Glutamatergic neuron (in vitro differentiated cells): ENCODE results near the gene TNRC6A. TPM values are rescaled to one million over a fixed set of nuclear protein-coding genes. Genes with fewer than 3 reads are reported as not detected.

Source experiments
- DNase-seq: peaks from one replicate; pipeline ENCODE4 v3.0.0; 2022
- H3K27ac Mint-ChIP-seq: one replicate; pipeline ENCODE4 v1.8.0; 2020; ENCODE audit warnings: mild to moderate bottlenecking, mixed read lengths, inconsistent platforms; ENCODE audit not compliant: unreplicated experiment
- H3K27me3 Mint-ChIP-seq: one replicate; pipeline ENCODE4 v1.8.0; 2020; ENCODE audit warnings: mild to moderate bottlenecking, moderate library complexity, mixed read lengths, inconsistent platforms; ENCODE audit not compliant: unreplicated experiment
- H3K36me3 Mint-ChIP-seq: one replicate; pipeline ENCODE4 v1.8.0; 2020; ENCODE audit warnings: mild to moderate bottlenecking, mixed read lengths, inconsistent platforms; ENCODE audit not compliant: unreplicated experiment
- H3K4me1 Mint-ChIP-seq: one replicate; pipeline ENCODE4 v1.8.0; 2020; ENCODE audit warnings: mild to moderate bottlenecking, low read depth, mixed read lengths, inconsistent platforms; ENCODE audit not compliant: unreplicated experiment
- H3K4me3 Mint-ChIP-seq: one replicate; pipeline ENCODE4 v1.8.0; 2020; ENCODE audit warnings: mild to moderate bottlenecking, mixed read lengths, inconsistent platforms; ENCODE audit not compliant: unreplicated experiment
- H3K9me3 Mint-ChIP-seq: one replicate; pipeline ENCODE4 v1.8.0; 2020; ENCODE audit warnings: mild to moderate bottlenecking, moderate library complexity, mixed read lengths, inconsistent platforms; ENCODE audit not compliant: unreplicated experiment
- CTCF ChIP-seq: fragments of 200-600 bp; sonication (generic); IDR thresholded peaks from one replicate; pipeline ENCODE4 v1.5.0; 2021; ENCODE audit not compliant: partially characterized antibody, unreplicated experiment
- total RNA-seq: library from RNA; stranded (reverse); fragmentation: NEBNext Ultra II Directional; extraction: Animal tissue kit (Norgen Biotek cat#: 25700); gene quantifications from one replicate; pipeline ENCODE4 v1.2.1, GENCODE V29; 2021; ENCODE audit not compliant: unreplicated experiment

TNRC6A gene
- total RNA-seq, 1 donor from 2014 or later: 91.6 TPM

- DNase-seq: no peak
- Mint-ChIP-seq H3K9me3 (peaks cover under 1% of the 10 kb centered on the region), H3K36me3 (no peaks in the 10 kb centered on the region), H3K4me1 (no peaks in the 10 kb centered on the region), H3K27ac (no peak overlapping the region), H3K27me3 (peaks cover 2% of the 10 kb centered on the region), H3K4me3 (no peak overlapping the region)
- TF ChIP-seq CTCF: no peak
These were observed 121.0 kb downstream of the TNRC6A start for GRCh38 chr16:24850289-24850938.

- no peaks in the 10 kb centered on the region for H3K4me1 Mint-ChIP-seq
- DNase-seq: no peak
- no peak for TF ChIP-seq CTCF
- no peak overlapping the region for H3K27ac Mint-ChIP-seq
- H3K36me3 Mint-ChIP-seq: no peaks in the 10 kb centered on the region
- peaks cover 2% of the 10 kb centered on the region for H3K27me3 Mint-ChIP-seq
- no peaks in the 10 kb centered on the region for H3K9me3 Mint-ChIP-seq
- H3K4me3 Mint-ChIP-seq: no peak overlapping the region
These were observed 122.2 kb downstream of the TNRC6A start for GRCh38 chr16:24851700-24852099.

- H3K27me3 Mint-ChIP-seq: peaks cover under 1% of the 10 kb centered on the region
- no peaks in the 10 kb centered on the region for H3K4me1 Mint-ChIP-seq
- no peaks in the 10 kb centered on the region for H3K9me3 Mint-ChIP-seq
- no peak overlapping the region for H3K27ac Mint-ChIP-seq
- TF ChIP-seq CTCF: no peak
- DNase-seq: no peak
- H3K36me3 Mint-ChIP-seq: no peaks in the 10 kb centered on the region
- H3K4me3 Mint-ChIP-seq: no peak overlapping the region
These were observed 122.8 kb downstream of the TNRC6A start for GRCh38 chr16:24852281-24852721.

GRCh38 chr16:24853169-24853824 is 123.8 kb downstream of the TNRC6A start:
- DNase-seq: no peak
- no peaks in the 10 kb centered on the region for H3K36me3 Mint-ChIP-seq
- H3K27me3 Mint-ChIP-seq: no peaks in the 10 kb centered on the region
- no peaks in the 10 kb centered on the region for H3K9me3 Mint-ChIP-seq
- H3K4me3 Mint-ChIP-seq: no peak overlapping the region
- H3K4me1 Mint-ChIP-seq: no peaks in the 10 kb centered on the region
- no peak for TF ChIP-seq CTCF
- no peak overlapping the region for H3K27ac Mint-ChIP-seq

GRCh38 chr16:24853830-24854229 is 124.4 kb downstream of the TNRC6A start:
- no peak for DNase-seq
- no peak overlapping the region for H3K27ac Mint-ChIP-seq
- no peak for TF ChIP-seq CTCF
- H3K36me3 Mint-ChIP-seq: no peaks in the 10 kb centered on the region
- no peaks in the 10 kb centered on the region for H3K4me1 Mint-ChIP-seq
- no peaks in the 10 kb centered on the region for H3K9me3 Mint-ChIP-seq
- no peak overlapping the region for H3K4me3 Mint-ChIP-seq
- H3K27me3 Mint-ChIP-seq: no peaks in the 10 kb centered on the region
